ENCODE measurements around the gene INTS11.

- TF ChIP-seq HDAC6 (IDR thresholded peaks at IDR 0.05; ENCODE audit: low read depth, low read length): no peak
- no peak for TF ChIP-seq ZNF296 (CRISPR knock-in tag; conservative IDR thresholded peaks at IDR 0.05)
- TF ChIP-seq NR2F6 (IDR thresholded peaks at IDR 0.05): no peak
- no peak for TF ChIP-seq NR2F6 (CRISPR knock-in tag; IDR thresholded peaks at IDR 0.05)
- TF ChIP-seq ZBTB2 (CRISPR knock-in tag; IDR thresholded peaks at IDR 0.05; ENCODE audit: low read depth): no peak
- no peak for TF ChIP-seq SP1 (IDR thresholded peaks at IDR 0.05)
- no peak for TF ChIP-seq SP1 (CRISPR knock-in tag; IDR thresholded peaks at IDR 0.05)
- TF ChIP-seq NR2C2 (CRISPR knock-in tag; IDR thresholded peaks at IDR 0.05; ENCODE audit: borderline replicate concordance): no peak
- no peak for TF ChIP-seq CEBPZ (IDR thresholded peaks at IDR 0.05; ENCODE audit: low read length)
- TF ChIP-seq POLR2A (IDR thresholded peaks at IDR 0.05; ENCODE audit: insufficient read depth in 1 of 2, low read depth in 2 of 2, low read length in 2 of 2): no peak
- no peak for TF ChIP-seq YEATS4 (CRISPR knock-in tag; IDR thresholded peaks at IDR 0.05; ENCODE audit: borderline replicate concordance)
- TF ChIP-seq EED (CRISPR knock-in tag; IDR thresholded peaks at IDR 0.05): no peak
- no peak for TF ChIP-seq TRIM22 (IDR thresholded peaks at IDR 0.05)
These were observed 45.4 kb downstream of the INTS11 start for GRCh38 chr1:1279028-1279427.
